K562 (cell line): ENCODE results near the gene P2RX3. TPM values are rescaled to one million over a fixed set of nuclear protein-coding genes. Genes with fewer than 3 reads are reported as not detected.

Experiments
- ATAC-seq: fragments of 200-7000 bp; cut with Tn5 transposase; 3 replicates; pipeline ENCODE4 v1.9.1; 2020; ENCODE audit warnings: moderate library complexity
- BruUV-seq: library from RNA; stranded (reverse); fragments of 400-500 nt; replicated peaks from 2 replicates; lab custom pipeline; 2021; lab: Mats Ljungman, UMichigan
- CTCF ChIA-PET: fragments of 300-600 bp; formaldehyde crosslinking; extraction: SDS; loops from one replicate; lab custom pipeline; 2021; ENCODE audit warnings: low intra/inter-chr PET ratio; lab: Yijun Ruan, JAX
- POLR2A ChIA-PET: fragments of 300-600, 350-650 bp; sonication (Branson Sonifier 250); formaldehyde crosslinking; extraction: SDS; loops from one replicate; lab custom pipeline; 2021; ENCODE audit warnings: antibody characterized with exemption, inconsistent platforms; lab: Yijun Ruan, JAX
- DNase-seq, 4 experiments: peaks; one replicate each; pipeline versions ENCODE4 v3.0.0 to v3.0.0-alpha.2; 2011 to 2018; ENCODE audit warnings: low spot score in 3 of 4, mixed read lengths in 3 of 4; ENCODE audit errors: extremely low read depth in 1 of 4
- FAIRE-seq: peaks from 2 replicates; lab custom pipeline; 2011; peaks lifted over from hg19 to GRCh38; lab: Jason Lieb, UNC
- H2AFZ ChIP-seq: 2 replicates; pipeline ENCODE4 v1.6.0; 2011; ENCODE audit warnings: low read depth, low read length, control low read depth, inconsistent platforms
- H3K27ac ChIP-seq: fragments of 200-600 bp; 3 replicates; pipeline ENCODE4 v1.8.0; 2011; ENCODE audit warnings: low read depth, mild to moderate bottlenecking, control low read depth, inconsistent platforms, low read length, moderate library complexity, mixed read lengths; ENCODE audit errors: extremely low read depth
- H3K27me3 ChIP-seq, 2 experiments: fragments of 300-600 bp in 1 of 2; 2 replicates in 1 of 2; 3 replicates in 1 of 2; pipeline versions ENCODE4 v1.6.0 to v1.8.0; 2011; ENCODE audit warnings: inconsistent platforms in 2 of 2, low read length in 2 of 2, mild to moderate bottlenecking in 1 of 2, mixed read lengths in 1 of 2, moderate library complexity in 1 of 2; ENCODE audit not compliant: control insufficient read depth in 2 of 2, insufficient read depth in 2 of 2
- H3K36me3 ChIP-seq: fragments of 300-600 bp; 3 replicates; pipeline ENCODE4 v1.8.0; 2011; ENCODE audit warnings: mild to moderate bottlenecking, low read length, inconsistent platforms; ENCODE audit not compliant: control insufficient read depth, insufficient read depth
- H3K4me1 ChIP-seq, 2 experiments: fragments of 200-600 bp in 1 of 2; replicated peaks in 1 of 2; 2 replicates in 1 of 2; 3 replicates in 1 of 2; pipeline versions ENCODE4 v1.5.1 to v1.8.0; 2011; ENCODE audit warnings: inconsistent platforms in 2 of 2, low read length in 2 of 2, mild to moderate bottlenecking in 1 of 2, mixed read lengths in 1 of 2, moderate library complexity in 1 of 2; ENCODE audit not compliant: control insufficient read depth in 2 of 2, insufficient read depth in 2 of 2
- H3K4me2 ChIP-seq: 2 replicates; pipeline ENCODE4 v1.6.1; 2011; ENCODE audit warnings: low read length, control low read depth, inconsistent platforms, mixed read lengths; ENCODE audit not compliant: insufficient read depth
- H3K4me3 ChIP-seq: fragments of 200-600 bp; sonication (generic), shearing (Covaris generic); 2 replicates; pipeline ENCODE4 v1.5.1; 2016; ENCODE audit warnings: control low read depth, inconsistent platforms
- H3K79me2 ChIP-seq: fragments of 200-600 bp; 3 replicates; pipeline ENCODE4 v1.8.0; 2011; ENCODE audit warnings: low read length, inconsistent platforms; ENCODE audit not compliant: control insufficient read depth, insufficient read depth
- H3K9ac ChIP-seq, 2 experiments: 2 replicates each; pipeline versions ENCODE4 v1.6.0 to v1.6.1; 2011; ENCODE audit warnings: low read depth in 2 of 2, low read length in 2 of 2, control low read depth in 1 of 2, inconsistent platforms in 1 of 2, mild to moderate bottlenecking in 1 of 2, mixed read lengths in 1 of 2; ENCODE audit not compliant: insufficient read depth in 1 of 2
- H3K9me1 ChIP-seq: one replicate; pipeline ENCODE4 v1.6.0; 2011; ENCODE audit warnings: inconsistent platforms, mild to moderate bottlenecking, low read length, moderate library complexity; ENCODE audit not compliant: control insufficient read depth, insufficient read depth
- H3K9me3 ChIP-seq: replicated peaks from 2 replicates; pipeline ENCODE4 v1.5.1; 2011; ENCODE audit warnings: low read depth, low read length, inconsistent platforms; ENCODE audit not compliant: control insufficient read depth, insufficient read depth
- H4K20me1 ChIP-seq: replicated peaks from 2 replicates; pipeline ENCODE4 v1.6.1; 2011; ENCODE audit warnings: low read length, inconsistent platforms, mixed read lengths; ENCODE audit not compliant: control insufficient read depth, insufficient read depth
- ADNP ChIP-seq: fragments of 200-800 bp; sonication (Bioruptor generic); IDR thresholded peaks from 2 replicates; pipeline ENCODE4 v1.6.1; 2016; ENCODE audit warnings: missing genetic modification characterization, missing compliant biosample characterization
- ARID3B ChIP-seq: fragments of 250-450 bp; sonication (Bioruptor Pico); IDR thresholded peaks from 2 replicates; pipeline ENCODE4 v1.4.0; 2020; ENCODE audit warnings: borderline replicate concordance
- HOMEZ ChIP-seq: fragments of 250-450 bp; sonication (Bioruptor Pico); IDR thresholded peaks from 2 replicates; pipeline ENCODE4 v1.4.0; 2020; ENCODE audit warnings: mild to moderate bottlenecking, moderate library complexity
- POLR2G ChIP-seq: fragments of 200-400 bp; formaldehyde crosslinking; IDR thresholded peaks from 2 replicates; pipeline ENCODE4 v1.6.1; 2017; ENCODE audit warnings: low read depth, mild to moderate bottlenecking, antibody characterized with exemption, low read length, moderate library complexity
- RBFOX2 ChIP-seq: fragments of 200-400 bp; formaldehyde crosslinking; IDR thresholded peaks from 2 replicates; pipeline ENCODE4 v1.6.1; 2017; ENCODE audit warnings: low read depth, mild to moderate bottlenecking, low read length, moderate library complexity
- REST ChIP-seq, 2 experiments: fragments of 450-650 bp; formaldehyde crosslinking in 1 of 2; IDR thresholded peaks; 2 replicates each; pipeline versions ENCODE4 v1.4.0 to v1.6.1; 2014 to 2020; ENCODE audit warnings: mild to moderate bottlenecking in 2 of 2, borderline replicate concordance in 1 of 2, low read depth in 1 of 2
- U2AF2 ChIP-seq: fragments of 200-400 bp; formaldehyde crosslinking; optimal IDR thresholded peaks from 2 replicates; pipeline ENCODE3; 2017; ENCODE audit warnings: low read depth, mild to moderate bottlenecking, low read length
- WGBS: fragments of 100-300 bp; shearing (Covaris generic); methylation state at CpG from one replicate; pipeline ENCODE4 v1.1.6; 2016; ENCODE audit warnings: low coverage, mixed read lengths; ENCODE audit not compliant: insufficient coverage; ENCODE audit errors: missing lambda C conversion rate; 5-methylcytosine and 5-hydroxymethylcytosine counted together
- in situ Hi-C: fragments of 300-500 bp; cut with MboI; formaldehyde crosslinking; loops from 4 replicates; pipeline ENCODE4 v1.15.0; 2018; ENCODE audit warnings: inconsistent platforms, mixed read lengths
- intact Hi-C: fragments of 100-400 bp; cut with micrococcal nuclease; formaldehyde crosslinking; loops from 2 replicates; pipeline ENCODE4 v1.14.2; 2022
- polyA plus RNA-seq, 8 experiments: library from polyadenylated mRNA; depleted of rRNA in 4 of 8; stranded (reverse) in 5 of 8; unstranded in 3 of 8; fragments of >200 nt; fragmentation: Nextera tagmentation in 2 of 8; fragmentation: Illumina TruSeq in 1 of 8; extraction: Ambion mirVana in 2 of 8; extraction: Trizol in 1 of 8; gene quantifications; 2 replicates each; pipeline versions ENCODE4 v1.2.1 to v1.2.3, GENCODE V29; 2011 to 2014; ENCODE audit warnings: inconsistent platforms in 1 of 8, missing spikeins in 1 of 8
- total RNA-seq, 7 experiments: library from RNA; depleted of rRNA in 6 of 7; stranded (reverse); fragments of >200 nt in 6 of 7; fragmentation: Illumina TruSeq in 2 of 7; extraction: Trizol in 2 of 7; gene quantifications; 2 replicates each; pipeline versions ENCODE4 v1.2.1 to v1.2.3, GENCODE V29; 2011 to 2021; ENCODE audit warnings: low replicate concordance in 1 of 7

The P2RX3 gene
- total and polyA plus RNA-seq, 9 of the 15 experiments (the other 6 are each of a cell fraction or from before 2014, with no cell fraction given) = not detected

- Histone ChIP-seq H3K4me1 (peaks cover 0 to 3% of the 10 kb centered on the region in 2 experiments; a peak in 3 of 5 replicates), H3K79me2 (peaks cover 53% of the 10 kb centered on the region), H3K9me3 (no peaks in the 10 kb centered on the region), H4K20me1 (peaks cover 13% of the 10 kb centered on the region), H3K27ac (no peak overlapping the region; the same call in 2 of the 3 replicates), H3K9ac (0 out of 4 replicates have a peak overlapping the region, but pooled peaks of 1 of the 2 experiments have one; percentile 14), H3K4me3 (no peak overlapping the region)
- FAIRE-seq = no peak
- BruUV-seq = no TSS peak
- intact Hi-C loops = no loop called here
- TF ChIP-seq ARID3B (CRISPR knock-in tag) (no peak), RBFOX2 (peak; percentile 53), HOMEZ (CRISPR knock-in tag) (no peak), U2AF2 (no peak), REST (IDR thresholded peaks at IDR 0.05; ENCODE audit: borderline replicate concordance) (no peak), REST (CRISPR knock-in tag; IDR thresholded peaks at IDR 0.05; ENCODE audit: low read depth) (no peak), POLR2G (0 out of 2 replicates have a peak, but pooled peaks have one; percentile 16), ADNP (no peak)
- TF ChIP-seq, all 486 proteins: peak for 2
- Histone ChIP-seq H2AFZ (no peak overlapping the region), H3K27me3 (no peaks in the 10 kb centered on the region), H3K36me3 (peaks cover 98% of the 10 kb centered on the region), H3K9me1 (no peaks in the 10 kb centered on the region), H3K4me2 (no peak overlapping the region)
- POLR2A ChIA-PET = interaction anchor here (1.3 to 4.6 kb wide), 2 partner anchors 12 to 15 kb away, joined by 4 to 18 read pairs; no protein-coding TSS in a partner anchor
- in situ Hi-C loops = no loop called here
- ATAC-seq (peak; percentile 18; the same call in 2 of the 3 replicates), DNase-seq (no peak)
- WGBS = 95% methylated on average over 11 of the region's 11 CpGs
- CTCF ChIA-PET = no interaction called here
Observed at GRCh38 chr11:57414612-57415212, 76.6 kb downstream of the P2RX3 start.
